GM12891 (cell line): ENCODE measurements around the gene C19orf47.

ENCODE experiments used
- PAX5 ChIP-seq: IDR thresholded peaks from 2 replicates; pipeline ENCODE4 v1.6.1; 2011; ENCODE audit warnings: low read length, moderate library complexity, mild to moderate bottlenecking; ENCODE audit not compliant: insufficient read depth, severe bottlenecking
- POLR2A ChIP-seq: IDR thresholded peaks from 2 replicates; pipeline ENCODE4 v1.6.1; 2011; ENCODE audit warnings: low read depth, low read length, control low read depth
- POLR2AphosphoS5 ChIP-seq: IDR thresholded peaks from 2 replicates; pipeline ENCODE4 v1.6.1; 2011; ENCODE audit warnings: low read depth, low read length, control low read depth
- POU2F2 ChIP-seq: IDR thresholded peaks from 2 replicates; pipeline ENCODE4 v1.6.1; 2011; ENCODE audit warnings: low read depth, mild to moderate bottlenecking, control low read depth, low read length, moderate library complexity
- SPI1 ChIP-seq: IDR thresholded peaks from 2 replicates; pipeline ENCODE4 v1.6.1; 2011; ENCODE audit warnings: low read depth, low read length, control low read depth
- TAF1 ChIP-seq: IDR thresholded peaks from 2 replicates; pipeline ENCODE4 v1.6.1; 2011; ENCODE audit warnings: low read depth, low read length, control low read depth

DNA sequence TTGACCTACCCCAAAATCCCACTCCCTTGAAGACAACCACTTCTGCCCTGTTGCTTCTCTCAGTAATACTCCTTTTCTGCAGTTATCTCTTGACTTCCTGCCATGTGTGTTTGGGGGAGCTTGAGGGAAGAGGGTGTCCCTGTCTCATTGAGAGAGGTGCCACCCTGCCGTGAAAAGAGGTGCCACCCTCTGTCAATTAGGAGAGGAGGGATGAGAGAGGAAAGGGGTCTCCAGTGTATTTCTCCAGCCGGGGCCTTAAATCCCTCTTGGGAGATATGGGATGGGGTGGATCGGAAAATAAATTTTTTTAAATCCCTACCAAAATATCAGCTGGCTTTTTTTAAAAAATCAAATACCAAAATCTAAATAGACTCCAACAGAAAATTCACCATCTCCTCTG lies 16.8 kb upstream of the C19orf47 start:
- TF ChIP-seq POLR2A, result no peak
- no peak for TF ChIP-seq POLR2AphosphoS5
- no peak for TF ChIP-seq TAF1
- no peak for TF ChIP-seq SPI1
- no peak for TF ChIP-seq PAX5
- no peak for TF ChIP-seq POU2F2
